ENCODE measurements around the gene CCDC160.
"Not testable (repeated sequence)": the region's sequence is repeated elsewhere in the genome, so short reads cannot be mapped to it uniquely, and the experiment has no call there.

Gene CCDC160

GRCh38 chrX:134236626-134237614, at the start of gene CCDC160:
Gene CCDC160 (plus strand): TSS chrX:134237182. CDS start chrX:134244801, 7,619 bp downstream.
- no peak for DNase-seq (ENCODE audit: low spot score)

DNA sequence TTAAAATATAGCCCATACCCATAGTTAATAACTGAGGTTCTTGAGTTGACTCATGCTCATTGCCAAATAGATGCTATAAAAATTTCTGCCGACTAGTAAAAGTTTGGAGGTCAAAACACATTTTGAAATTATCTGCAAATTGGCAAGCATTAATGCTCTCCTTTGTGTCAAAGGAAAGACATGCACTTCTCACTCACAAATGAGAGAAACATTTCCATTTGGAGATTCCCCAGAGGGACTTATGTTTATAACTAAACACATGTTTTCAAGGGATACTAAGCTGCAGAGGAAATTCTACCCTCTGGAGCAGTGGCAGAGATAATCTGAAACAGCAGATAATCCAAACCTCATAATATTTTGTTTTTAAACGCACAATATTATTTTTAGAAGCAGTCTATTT, 45.7 kb upstream of the CCDC160 start:
- DNase-seq (ENCODE audit: low spot score) = no peak

DNA sequence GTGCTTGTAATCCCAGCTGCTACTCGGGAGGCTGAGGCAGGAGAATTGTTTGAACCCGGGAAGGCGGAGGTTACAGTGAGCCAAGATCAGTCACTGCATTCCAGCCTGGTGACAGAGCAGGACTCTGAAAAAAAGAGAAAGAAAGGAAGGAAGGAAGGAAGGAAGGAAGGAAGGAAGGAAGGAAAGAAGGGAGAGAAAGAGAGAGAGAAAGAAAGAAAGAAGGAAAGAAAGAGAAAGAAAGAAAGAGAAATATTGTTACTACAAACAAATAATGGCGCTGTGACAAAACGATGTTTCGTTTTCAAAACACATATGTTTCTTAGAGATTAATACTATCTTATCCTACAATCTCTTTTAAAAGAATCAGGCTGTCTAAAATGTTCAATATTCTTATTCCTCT, 42.1 kb upstream of the CCDC160 start:
- DNase-seq (ENCODE audit: low spot score) = no peak

- DNase-seq (ENCODE audit: low spot score) = no peak
Observed at GRCh38 chrX:134202561-134202960, 34.4 kb upstream of the CCDC160 start.

DNA sequence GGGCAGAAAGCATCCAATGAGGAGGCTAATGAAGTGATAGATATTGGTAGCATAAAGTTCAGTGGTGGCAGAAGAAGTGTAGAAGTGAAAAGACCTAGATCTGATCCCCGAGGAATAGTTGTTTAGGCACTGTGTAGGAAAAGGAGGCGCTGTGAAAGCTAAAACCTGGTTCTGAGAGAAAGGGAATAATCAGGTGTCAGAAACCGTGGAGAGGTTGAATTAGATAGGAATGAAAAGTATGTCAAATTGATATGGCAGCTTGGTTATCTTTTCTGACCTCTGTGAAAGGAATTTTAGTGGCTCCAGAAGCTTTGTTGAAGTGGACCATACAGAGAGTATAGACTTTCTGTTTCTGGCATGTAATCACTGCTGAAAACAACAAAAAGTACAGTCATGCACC, 30.8 kb upstream of the CCDC160 start:
- DNase-seq (ENCODE audit: low spot score) = no peak

GRCh38 chrX:134210465-134210864, 26.5 kb upstream of the CCDC160 start:
- DNase-seq (ENCODE audit: low spot score) = no peak

DNA sequence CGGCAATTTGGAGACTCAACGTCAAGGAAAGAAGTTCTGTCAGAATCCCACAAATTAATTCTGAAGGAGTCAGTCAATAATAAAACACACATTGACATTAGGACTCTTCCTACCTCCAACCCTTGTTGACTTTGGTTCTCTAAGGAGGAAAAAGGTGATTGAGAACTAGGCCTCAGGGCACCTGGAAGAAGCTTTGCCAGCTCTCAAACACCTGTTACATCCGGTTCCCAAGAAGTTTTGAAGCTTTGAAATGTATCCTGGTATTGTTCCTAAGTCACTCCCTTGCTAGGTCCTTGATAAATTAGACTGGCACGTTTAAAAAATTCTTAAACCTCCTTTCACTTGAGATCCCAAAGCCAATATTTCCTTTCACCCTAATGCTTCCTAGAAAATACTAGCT, 1.7 kb upstream of the CCDC160 start:
- no peak for DNase-seq (ENCODE audit: low spot score)

GRCh38 chrX:134238144-134238543, 1.2 kb downstream of the CCDC160 start:
- not testable (repeated sequence) for DNase-seq (ENCODE audit: low spot score)

GRCh38 chrX:134239016-134239415, 2.0 kb downstream of the CCDC160 start:
- DNase-seq (ENCODE audit: low spot score) = no peak

DNA sequence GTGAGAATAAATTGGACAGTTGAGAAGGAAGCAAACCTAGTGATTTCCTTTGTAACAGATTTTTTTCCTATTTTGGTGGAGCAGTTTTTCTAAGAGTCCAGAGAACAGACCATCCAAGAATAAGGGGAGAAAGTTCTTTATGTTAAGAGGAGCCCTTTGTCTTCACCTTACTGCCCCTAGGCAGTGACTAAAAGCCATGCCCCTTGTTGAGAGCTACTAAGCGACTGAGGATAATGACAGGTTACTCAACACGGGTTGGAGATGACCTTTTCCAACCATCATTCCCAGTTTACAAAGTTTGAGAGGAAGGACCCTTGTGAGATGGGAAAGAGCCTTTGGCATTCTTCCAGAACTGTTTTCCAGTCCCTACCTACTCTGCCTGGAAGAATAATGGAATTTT, 3.2 kb downstream of the CCDC160 start:
- no peak for DNase-seq (ENCODE audit: low spot score)

- DNase-seq (ENCODE audit: low spot score) = no peak
Observed at GRCh38 chrX:134241960-134242619, 5.1 kb downstream of the CCDC160 start.

DNA sequence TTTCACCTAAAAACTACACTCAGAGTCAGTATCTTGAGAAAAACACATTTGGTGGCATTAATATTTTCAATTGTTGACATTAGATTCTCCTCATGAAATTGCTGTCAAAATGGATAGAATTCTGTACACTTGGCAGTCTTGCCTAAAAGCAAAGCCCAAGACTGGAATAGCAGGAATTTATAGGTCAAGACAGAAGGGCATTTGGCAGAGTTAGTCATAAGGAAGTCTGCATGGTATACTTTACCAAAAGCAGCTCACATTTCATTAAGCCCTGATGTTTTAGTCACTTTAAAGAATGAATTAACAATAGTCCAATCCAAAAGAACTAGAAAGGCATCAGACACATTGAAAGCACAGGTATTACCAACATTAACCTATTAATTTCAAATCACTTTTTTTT, 7.1 kb downstream of the CCDC160 start:
- DNase-seq (ENCODE audit: low spot score) = no peak

DNA sequence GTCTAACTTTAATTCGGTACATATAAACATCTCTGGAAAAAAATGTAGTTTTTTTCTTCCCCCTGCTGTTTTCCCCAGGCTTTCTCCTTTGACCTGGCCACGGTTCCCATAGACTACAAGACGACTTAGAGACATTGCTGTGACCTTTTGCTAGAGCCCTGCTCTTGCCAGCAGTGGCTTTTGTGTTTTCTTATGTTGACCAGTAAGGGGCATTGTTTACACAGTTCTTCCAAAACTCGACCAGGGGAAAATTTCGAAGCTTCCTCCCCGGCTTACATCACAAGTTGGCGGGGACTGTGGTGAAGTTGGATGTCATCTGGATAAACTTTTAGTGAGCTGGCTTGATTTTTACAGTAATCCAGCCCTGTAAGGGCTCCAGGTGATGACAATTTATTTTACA, 9.3 kb downstream of the CCDC160 start:
- DNase-seq (ENCODE audit: low spot score) = no peak

- DNase-seq (ENCODE audit: low spot score) = no peak
Observed at GRCh38 chrX:134247492-134247891, 10.5 kb downstream of the CCDC160 start.

- DNase-seq (ENCODE audit: low spot score) = no peak
Observed at GRCh38 chrX:134249241-134249640, 12.3 kb downstream of the CCDC160 start.

- DNase-seq (ENCODE audit: low spot score) = no peak
Observed at GRCh38 chrX:134251241-134251640, 14.3 kb downstream of the CCDC160 start.

GRCh38 chrX:134254511-134254910, 17.5 kb downstream of the CCDC160 start:
- no peak for DNase-seq (ENCODE audit: low spot score)

DNA sequence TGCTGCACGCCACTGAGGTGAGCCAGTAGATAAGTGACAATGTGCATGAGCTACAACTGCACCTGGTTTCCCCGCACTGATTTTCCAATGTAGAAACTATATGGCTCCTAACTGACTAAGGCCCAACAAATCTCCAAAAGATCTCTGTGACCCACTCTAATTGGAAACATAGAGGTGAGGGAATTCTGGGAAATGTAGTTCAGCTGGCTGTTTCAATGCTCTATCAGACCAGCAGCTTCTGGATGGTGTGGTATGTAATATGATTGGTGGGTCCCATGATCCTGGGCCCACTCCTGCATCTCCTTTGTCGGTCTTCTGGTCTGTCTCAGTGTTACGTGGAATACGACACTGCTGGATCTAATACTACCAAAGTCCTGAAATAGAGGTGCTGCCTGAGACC, 18.6 kb downstream of the CCDC160 start:
- DNase-seq (ENCODE audit: low spot score) = no peak

DNA sequence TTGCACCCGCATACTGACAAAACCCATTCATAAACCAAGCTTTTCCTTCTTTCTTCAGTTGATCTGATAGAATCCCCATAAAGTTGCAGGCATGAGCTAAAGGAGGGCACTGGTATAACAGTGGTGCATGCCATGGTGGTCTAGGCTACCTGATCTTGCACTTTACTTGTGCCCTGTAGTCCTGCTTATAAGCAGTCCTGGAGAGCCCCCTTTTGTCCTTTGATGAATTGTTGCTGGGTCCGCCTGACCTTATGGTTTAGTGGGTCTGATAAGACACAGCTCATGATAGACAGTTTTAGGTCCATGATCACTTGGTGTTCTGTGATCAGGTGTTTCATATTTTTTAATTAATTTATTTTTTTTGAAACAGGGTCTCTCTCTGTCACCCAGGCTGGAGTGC, 19.7 kb downstream of the CCDC160 start:
- no peak for DNase-seq (ENCODE audit: low spot score)

GRCh38 chrX:134258202-134258601, 21.2 kb downstream of the CCDC160 start:
- DNase-seq (ENCODE audit: low spot score) = no peak

GRCh38 chrX:134285934-134286333, 49.0 kb downstream of the CCDC160 start:
- DNase-seq (ENCODE audit: low spot score) = not testable (repeated sequence)

GRCh38 chrX:134287346-134287745, 50.4 kb downstream of the CCDC160 start:
- DNase-seq (ENCODE audit: low spot score) = no peak

GRCh38 chrX:134294548-134294947, 57.6 kb downstream of the CCDC160 start:
- DNase-seq (ENCODE audit: low spot score) = no peak

Measured in hematopoietic multipotent progenitor cell treated with erythropoietin and hydrocortisone succinate and interleukin-3 and kit ligand, for 17 days (in vitro differentiated cells).